AG10803 (cell line): Measurements from ENCODE around the gene SLC34A1.

Experiments used
- DNase-seq: peaks from one replicate; pipeline ENCODE4 v3.0.0; 2010; ENCODE audit warnings: low read depth
- H3K4me3 ChIP-seq: 2 replicates; pipeline ENCODE4 v1.5.1; 2011; ENCODE audit warnings: mild to moderate bottlenecking, low read length, control low read depth
- TF ChIP-seq, protein P1 (sequence below): conservative IDR thresholded peaks from 2 replicates; pipeline ENCODE4 v1.5.1; 2011; ENCODE audit warnings: mild to moderate bottlenecking, low read length, control low read depth, inconsistent platforms

Gene SLC34A1

DNA sequence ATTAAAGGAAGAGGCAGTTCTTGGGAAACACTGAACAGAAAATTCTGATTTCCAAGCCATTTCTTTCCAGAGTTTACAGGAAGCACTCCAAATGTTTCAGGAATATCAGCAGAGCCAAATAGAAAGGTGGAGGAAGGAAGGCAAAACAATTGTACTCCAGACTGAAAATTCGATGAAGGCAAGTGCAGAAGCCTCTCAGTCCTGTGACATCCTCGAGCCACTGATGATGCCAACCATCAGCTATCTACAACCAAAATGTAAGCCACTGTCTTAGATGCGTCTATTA is 34.9 kb upstream of the SLC34A1 start:
- no peak for DNase-seq
- TF ChIP-seq, protein P1, sequence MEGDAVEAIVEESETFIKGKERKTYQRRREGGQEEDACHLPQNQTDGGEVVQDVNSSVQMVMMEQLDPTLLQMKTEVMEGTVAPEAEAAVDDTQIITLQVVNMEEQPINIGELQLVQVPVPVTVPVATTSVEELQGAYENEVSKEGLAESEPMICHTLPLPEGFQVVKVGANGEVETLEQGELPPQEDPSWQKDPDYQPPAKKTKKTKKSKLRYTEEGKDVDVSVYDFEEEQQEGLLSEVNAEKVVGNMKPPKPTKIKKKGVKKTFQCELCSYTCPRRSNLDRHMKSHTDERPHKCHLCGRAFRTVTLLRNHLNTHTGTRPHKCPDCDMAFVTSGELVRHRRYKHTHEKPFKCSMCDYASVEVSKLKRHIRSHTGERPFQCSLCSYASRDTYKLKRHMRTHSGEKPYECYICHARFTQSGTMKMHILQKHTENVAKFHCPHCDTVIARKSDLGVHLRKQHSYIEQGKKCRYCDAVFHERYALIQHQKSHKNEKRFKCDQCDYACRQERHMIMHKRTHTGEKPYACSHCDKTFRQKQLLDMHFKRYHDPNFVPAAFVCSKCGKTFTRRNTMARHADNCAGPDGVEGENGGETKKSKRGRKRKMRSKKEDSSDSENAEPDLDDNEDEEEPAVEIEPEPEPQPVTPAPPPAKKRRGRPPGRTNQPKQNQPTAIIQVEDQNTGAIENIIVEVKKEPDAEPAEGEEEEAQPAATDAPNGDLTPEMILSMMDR = no peak
- H3K4me3 ChIP-seq = no peak overlapping the region

DNA sequence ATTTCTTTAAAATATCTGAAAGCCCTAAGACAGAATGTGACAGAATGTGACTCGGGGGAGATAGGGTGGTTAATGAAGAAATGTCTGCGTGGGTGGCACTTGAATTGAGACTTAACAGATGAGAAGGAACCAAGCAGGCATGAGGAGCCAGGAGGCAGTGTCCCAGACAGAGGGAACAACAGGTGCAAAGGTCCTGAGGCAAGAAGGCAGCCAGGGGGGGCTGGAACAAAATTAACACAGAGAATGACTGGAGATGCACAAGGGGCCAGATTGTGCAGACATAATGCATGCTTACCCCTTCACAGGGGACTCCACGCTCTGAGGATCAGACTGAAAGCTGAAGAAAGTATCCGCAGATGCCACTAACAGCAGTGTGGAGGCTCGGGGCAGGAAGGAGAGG is 34.5 kb upstream of the SLC34A1 start:
- H3K4me3 ChIP-seq = peak overlapping the region; percentile 100; the same call in 1 of the 2 replicates
- DNase-seq = no peak
- TF ChIP-seq, protein P1 = no peak

DNA sequence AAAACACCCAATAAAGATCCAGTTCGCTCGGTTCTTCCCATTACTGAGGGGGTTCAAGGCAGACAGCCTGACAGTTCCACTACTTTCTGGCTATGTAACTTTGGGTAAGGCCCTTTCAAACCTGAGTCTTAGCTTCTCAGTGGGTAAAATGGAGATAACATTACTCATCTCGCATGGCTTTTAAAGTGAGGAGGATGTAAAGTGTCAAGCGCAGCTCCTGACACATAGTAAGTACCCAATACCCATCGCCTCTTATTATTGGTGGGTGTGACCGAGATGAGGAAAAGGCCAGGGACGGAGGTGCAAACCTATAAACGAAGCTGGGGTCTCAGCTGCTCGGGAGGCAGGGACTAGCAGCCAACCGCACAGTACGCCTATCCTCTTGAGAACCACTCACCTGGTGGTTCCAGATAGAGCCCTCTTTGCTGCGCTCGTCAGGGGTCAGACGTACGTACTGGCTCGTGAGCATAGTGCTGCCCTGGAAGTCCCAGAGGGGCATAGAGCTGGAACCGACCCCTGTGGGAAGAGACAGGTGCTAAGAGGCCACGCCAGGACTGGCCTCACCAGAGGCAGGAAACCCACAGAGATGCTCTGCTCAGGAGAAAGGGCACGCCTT is 33.4 kb upstream of the SLC34A1 start:
- no peak for DNase-seq
- H3K4me3 ChIP-seq = peak overlapping the region; percentile 100
- TF ChIP-seq, protein P1 = no peak

DNA sequence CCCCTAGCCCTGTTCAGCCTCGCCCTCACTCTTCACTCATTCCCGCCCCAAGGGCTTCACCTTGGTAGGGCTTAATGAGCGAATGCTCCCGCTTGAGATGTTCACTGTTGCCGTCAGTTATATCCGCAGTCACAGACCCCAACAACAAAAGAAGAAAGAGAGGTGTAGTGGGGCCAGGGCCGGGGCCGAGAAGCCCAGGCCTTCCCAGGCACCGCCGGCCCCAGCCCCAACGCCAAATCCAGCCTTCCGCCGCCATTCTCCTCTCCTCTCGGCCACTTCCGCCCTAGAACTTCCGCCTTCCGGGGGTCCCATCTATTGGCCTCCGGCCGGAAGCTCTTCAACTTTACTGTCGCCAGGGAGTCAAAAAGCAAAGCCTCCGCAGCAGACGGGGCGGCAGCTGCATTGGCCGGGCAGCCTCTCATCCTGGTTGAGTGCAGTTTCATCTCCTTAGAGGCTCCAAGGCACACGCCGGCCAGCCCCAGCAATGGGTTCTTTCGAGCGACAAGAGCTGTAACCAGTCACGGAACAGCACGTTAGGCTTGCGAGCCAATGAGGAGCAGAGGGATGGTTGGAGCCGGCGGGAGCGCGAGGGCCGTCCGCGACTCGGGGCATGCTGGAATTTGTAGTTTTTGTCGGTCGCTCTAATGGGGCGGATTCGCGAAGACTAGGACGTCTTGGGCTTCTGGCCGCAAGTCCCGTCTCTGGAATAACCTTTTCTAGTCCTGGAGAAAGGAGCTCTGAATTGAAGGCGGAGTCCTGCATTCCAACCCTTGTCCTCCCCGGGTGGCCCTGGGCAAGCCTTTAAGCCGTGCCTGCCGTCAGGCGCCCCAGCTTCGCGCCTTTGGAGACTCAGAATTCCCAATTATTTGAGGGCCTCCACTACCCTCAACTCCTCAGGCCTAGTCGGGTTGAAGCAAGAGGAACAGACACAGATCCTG is 32.6 kb upstream of the SLC34A1 start, which contains the start of gene LMAN2:
Gene LMAN2 (minus strand): TSS at position 277 of the 938 bp plus-strand sequence. CDS start 21 bp downstream, at position 256.
- TF ChIP-seq, protein P1 = no peak
- DNase-seq = peak; percentile 97
- H3K4me3 ChIP-seq = peak within 1 kb of the TSS; percentile 100

DNA sequence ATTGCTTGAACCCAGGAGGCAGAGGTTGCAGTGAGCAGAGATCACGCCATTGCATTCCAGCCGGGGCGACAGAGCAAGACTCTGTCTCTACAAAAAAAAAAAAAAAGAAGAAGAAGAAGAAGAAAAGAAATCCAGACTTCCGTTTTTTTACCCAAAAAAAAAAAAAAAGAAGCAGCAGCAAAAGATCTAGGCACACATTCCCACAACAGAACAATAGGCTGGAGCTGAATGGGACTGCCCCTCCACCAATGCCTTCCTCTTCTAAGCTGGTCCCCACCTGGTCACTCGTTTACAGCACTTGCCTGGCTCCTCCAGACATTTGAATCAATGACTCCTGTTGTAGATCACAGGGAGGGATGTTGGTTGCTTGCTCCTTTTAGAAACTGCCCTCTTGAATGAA is 31.1 kb upstream of the SLC34A1 start:
- TF ChIP-seq, protein P1 = no peak
- no peak overlapping the region for H3K4me3 ChIP-seq
- DNase-seq = no peak

DNA sequence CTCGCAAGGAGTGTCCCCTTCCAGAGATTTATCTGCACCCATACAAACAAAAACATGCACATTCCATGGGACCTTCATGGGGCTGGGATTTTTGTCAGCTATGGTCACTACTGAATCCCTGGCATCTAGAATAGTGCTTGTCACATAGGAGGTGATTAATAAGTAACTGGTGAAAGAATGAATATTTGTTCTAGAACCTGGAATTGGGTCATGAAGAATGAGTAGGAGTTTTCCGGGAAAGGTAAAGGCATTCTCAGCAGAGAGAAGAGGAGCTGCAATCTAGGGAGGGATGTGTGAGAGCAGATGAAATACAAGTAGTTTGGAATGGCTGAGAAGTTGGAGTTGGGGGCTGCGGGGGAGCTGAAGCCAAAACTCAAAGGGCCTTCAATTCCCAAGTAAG is 30.0 kb upstream of the SLC34A1 start:
- no peak for DNase-seq
- TF ChIP-seq, protein P1 = no peak
- no peak overlapping the region for H3K4me3 ChIP-seq

DNA sequence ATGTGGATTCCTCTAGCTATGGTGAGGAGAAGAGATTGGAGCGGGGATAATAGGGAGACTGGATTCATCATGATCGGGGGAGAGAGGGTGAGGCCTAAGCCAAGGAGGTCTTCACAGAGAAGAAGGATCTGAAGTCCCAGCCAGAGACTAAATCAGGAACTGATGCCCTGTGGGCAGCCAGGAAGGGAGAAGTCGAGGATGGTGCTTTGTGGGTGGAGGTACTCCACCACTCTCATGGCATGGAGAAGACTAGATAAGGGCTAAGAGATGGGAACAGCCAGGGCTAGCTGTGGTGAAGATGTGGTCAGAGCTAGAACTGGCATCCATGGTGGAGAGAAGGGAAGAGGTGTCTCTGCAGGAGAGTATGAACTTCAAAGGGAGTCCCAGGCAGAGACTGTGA is 29.5 kb upstream of the SLC34A1 start:
- H3K4me3 ChIP-seq = no peak overlapping the region
- TF ChIP-seq, protein P1 = no peak
- DNase-seq = no peak
